HL-60 (cell line): ENCODE data around the gene HOXA7.

ENCODE experiments used
- DNase-seq, 2 experiments: peaks; one replicate each; pipeline ENCODE4 v3.0.0-alpha.2; 2010 to 2020; ENCODE audit warnings: low read depth in 1 of 2, low spot score in 1 of 2
- H3K27ac ChIP-seq: fragments of 250-450 bp; sonication (Bioruptor Pico); replicated peaks from 2 replicates; pipeline ENCODE4 v1.5.1; 2020; ENCODE audit warnings: mild to moderate bottlenecking, moderate library complexity
- H3K27me3 ChIP-seq: fragments of 250-450 bp; sonication (Bioruptor Pico); 2 replicates; pipeline ENCODE4 v1.5.1; 2021; ENCODE audit warnings: mild to moderate bottlenecking, moderate library complexity; ENCODE audit not compliant: insufficient read depth, poor library complexity, severe bottlenecking
- H3K4me3 ChIP-seq: replicated peaks from 2 replicates; pipeline ENCODE4 v1.5.1; 2011; ENCODE audit warnings: mild to moderate bottlenecking, control low read depth, low read length; ENCODE audit not compliant: insufficient read depth
- GABPA ChIP-seq: IDR thresholded peaks from 2 replicates; pipeline ENCODE4 v1.6.1; 2012; ENCODE audit warnings: low read depth
- POLR2AphosphoS5 ChIP-seq: IDR thresholded peaks from 2 replicates; pipeline ENCODE4 v1.6.1; 2012; ENCODE audit warnings: low read depth
- SPI1 ChIP-seq: IDR thresholded peaks from 2 replicates; pipeline ENCODE4 v1.6.1; 2012; ENCODE audit warnings: low read depth, mild to moderate bottlenecking, borderline replicate concordance
- TF ChIP-seq, protein P1 (sequence below): IDR thresholded peaks from 2 replicates; pipeline ENCODE4 v1.6.1; 2012; ENCODE audit warnings: low read depth; ENCODE audit not compliant: insufficient replicate concordance
- TF ChIP-seq, protein P2 (sequence below): IDR thresholded peaks from one replicate; pipeline ENCODE4 v1.5.1; 2011; ENCODE audit warnings: low read length, control low read depth, inconsistent platforms; ENCODE audit not compliant: insufficient read depth

Gene HOXA7

DNA sequence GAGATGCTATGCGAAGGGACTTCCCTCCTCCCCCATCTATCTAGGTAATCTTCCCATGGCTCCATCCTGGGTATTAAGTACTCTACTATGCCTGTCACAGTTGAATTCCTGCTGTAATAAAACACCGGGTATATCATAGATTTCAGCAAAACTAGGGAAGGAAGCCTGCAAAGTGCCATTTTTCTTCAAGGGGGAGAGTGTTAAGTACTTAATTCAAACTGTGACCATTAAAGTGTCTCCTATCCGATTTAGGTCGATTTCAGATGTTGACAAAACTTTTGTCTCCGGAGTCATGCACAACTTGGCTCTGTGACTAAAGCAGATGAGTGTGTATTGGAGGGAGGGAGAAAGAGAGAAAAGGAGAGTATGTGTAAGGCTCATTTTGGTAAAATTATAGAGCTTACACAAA, 30.5 kb downstream of the HOXA7 start:
- peaks cover 4% of the 10 kb centered on the region for H3K27me3 ChIP-seq
- TF ChIP-seq, protein P1, sequence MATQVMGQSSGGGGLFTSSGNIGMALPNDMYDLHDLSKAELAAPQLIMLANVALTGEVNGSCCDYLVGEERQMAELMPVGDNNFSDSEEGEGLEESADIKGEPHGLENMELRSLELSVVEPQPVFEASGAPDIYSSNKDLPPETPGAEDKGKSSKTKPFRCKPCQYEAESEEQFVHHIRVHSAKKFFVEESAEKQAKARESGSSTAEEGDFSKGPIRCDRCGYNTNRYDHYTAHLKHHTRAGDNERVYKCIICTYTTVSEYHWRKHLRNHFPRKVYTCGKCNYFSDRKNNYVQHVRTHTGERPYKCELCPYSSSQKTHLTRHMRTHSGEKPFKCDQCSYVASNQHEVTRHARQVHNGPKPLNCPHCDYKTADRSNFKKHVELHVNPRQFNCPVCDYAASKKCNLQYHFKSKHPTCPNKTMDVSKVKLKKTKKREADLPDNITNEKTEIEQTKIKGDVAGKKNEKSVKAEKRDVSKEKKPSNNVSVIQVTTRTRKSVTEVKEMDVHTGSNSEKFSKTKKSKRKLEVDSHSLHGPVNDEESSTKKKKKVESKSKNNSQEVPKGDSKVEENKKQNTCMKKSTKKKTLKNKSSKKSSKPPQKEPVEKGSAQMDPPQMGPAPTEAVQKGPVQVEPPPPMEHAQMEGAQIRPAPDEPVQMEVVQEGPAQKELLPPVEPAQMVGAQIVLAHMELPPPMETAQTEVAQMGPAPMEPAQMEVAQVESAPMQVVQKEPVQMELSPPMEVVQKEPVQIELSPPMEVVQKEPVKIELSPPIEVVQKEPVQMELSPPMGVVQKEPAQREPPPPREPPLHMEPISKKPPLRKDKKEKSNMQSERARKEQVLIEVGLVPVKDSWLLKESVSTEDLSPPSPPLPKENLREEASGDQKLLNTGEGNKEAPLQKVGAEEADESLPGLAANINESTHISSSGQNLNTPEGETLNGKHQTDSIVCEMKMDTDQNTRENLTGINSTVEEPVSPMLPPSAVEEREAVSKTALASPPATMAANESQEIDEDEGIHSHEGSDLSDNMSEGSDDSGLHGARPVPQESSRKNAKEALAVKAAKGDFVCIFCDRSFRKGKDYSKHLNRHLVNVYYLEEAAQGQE: no peak
- no peak for TF ChIP-seq SPI1
- no peak for DNase-seq
- H3K27ac ChIP-seq: no peak overlapping the region
- no peak overlapping the region for H3K4me3 ChIP-seq

- no peak overlapping the region for H3K27ac ChIP-seq
- TF ChIP-seq, protein P2, sequence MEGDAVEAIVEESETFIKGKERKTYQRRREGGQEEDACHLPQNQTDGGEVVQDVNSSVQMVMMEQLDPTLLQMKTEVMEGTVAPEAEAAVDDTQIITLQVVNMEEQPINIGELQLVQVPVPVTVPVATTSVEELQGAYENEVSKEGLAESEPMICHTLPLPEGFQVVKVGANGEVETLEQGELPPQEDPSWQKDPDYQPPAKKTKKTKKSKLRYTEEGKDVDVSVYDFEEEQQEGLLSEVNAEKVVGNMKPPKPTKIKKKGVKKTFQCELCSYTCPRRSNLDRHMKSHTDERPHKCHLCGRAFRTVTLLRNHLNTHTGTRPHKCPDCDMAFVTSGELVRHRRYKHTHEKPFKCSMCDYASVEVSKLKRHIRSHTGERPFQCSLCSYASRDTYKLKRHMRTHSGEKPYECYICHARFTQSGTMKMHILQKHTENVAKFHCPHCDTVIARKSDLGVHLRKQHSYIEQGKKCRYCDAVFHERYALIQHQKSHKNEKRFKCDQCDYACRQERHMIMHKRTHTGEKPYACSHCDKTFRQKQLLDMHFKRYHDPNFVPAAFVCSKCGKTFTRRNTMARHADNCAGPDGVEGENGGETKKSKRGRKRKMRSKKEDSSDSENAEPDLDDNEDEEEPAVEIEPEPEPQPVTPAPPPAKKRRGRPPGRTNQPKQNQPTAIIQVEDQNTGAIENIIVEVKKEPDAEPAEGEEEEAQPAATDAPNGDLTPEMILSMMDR: no peak
- TF ChIP-seq SPI1 (no peak), POLR2AphosphoS5 (no peak), GABPA (no peak)
- TF ChIP-seq, protein P1: no peak
- no peak for DNase-seq
- H3K4me3 ChIP-seq: no peak overlapping the region
- H3K27me3 ChIP-seq: peaks cover 4% of the 10 kb centered on the region
These were observed 31.4 kb downstream of the HOXA7 start for GRCh38 chr7:27124902-27125689.

GRCh38 chr7:27124096-27124901, 32.2 kb downstream of the HOXA7 start:
- no peak for DNase-seq

More at GRCh38 chr7:27124096-27124901, 32.2 kb downstream of the HOXA7 start:
- peaks cover 4% of the 10 kb centered on the region for H3K27me3 ChIP-seq
- no peak overlapping the region for H3K27ac ChIP-seq
- TF ChIP-seq GABPA: no peak
- TF ChIP-seq, protein P2: no peak
- no peak for TF ChIP-seq SPI1
- TF ChIP-seq, protein P1: no peak
- TF ChIP-seq POLR2AphosphoS5: no peak
- no peak overlapping the region for H3K4me3 ChIP-seq
